Measurements from ENCODE around the gene RAB11FIP4. TPM values are rescaled to one million over a fixed set of nuclear protein-coding genes. Genes with fewer than 3 reads are reported as not detected.

RAB11FIP4 gene
- total and polyA plus RNA-seq, 2 of the 13 experiments (the other 11 are each of a cell fraction or from before 2014, with no cell fraction given) = 28.0 to 89.3 TPM

- TF ChIP-seq SOX13 (IDR thresholded peaks at IDR 0.05) (no peak), SOX13 (CRISPR knock-in tag; conservative IDR thresholded peaks at IDR 0.05 in 1 of 2, IDR thresholded peaks at IDR 0.05 in 1 of 2) (peak in 1 of 2 experiments; percentile 70; a peak in 2 of 4 replicates), FOXA1 (IDR thresholded peaks at IDR 0.05) (no peak), FOXA1 (CRISPR knock-in tag; IDR thresholded peaks at IDR 0.05) (peak; percentile 59), ZNF484 (CRISPR knock-in tag; IDR thresholded peaks at IDR 0.05; ENCODE audit: borderline replicate concordance, low read depth) (no peak), ZSCAN30 (CRISPR knock-in tag; IDR thresholded peaks at IDR 0.05) (no peak), CHD4 (IDR thresholded peaks at IDR 0.05; ENCODE audit: borderline replicate concordance, low read length) (no peak), MXD3 (CRISPR knock-in tag; IDR thresholded peaks at IDR 0.05) (no peak), CHD2 (IDR thresholded peaks at IDR 0.05; ENCODE audit: low read depth, low read length) (no peak), TFAP4 (IDR thresholded peaks at IDR 0.05; ENCODE audit: borderline replicate concordance, low read depth) (peak; percentile 77; the same call in 1 of the 2 replicates), PTBP1 (IDR thresholded peaks at IDR 0.05; ENCODE audit: low read depth, low read length, poor library complexity, severe bottlenecking) (no peak), ZNF512 (CRISPR knock-in tag; IDR thresholded peaks at IDR 0.05) (no peak), TIGD3 (CRISPR knock-in tag; IDR thresholded peaks at IDR 0.05; ENCODE audit: borderline replicate concordance) (no peak), RFXAP (CRISPR knock-in tag; IDR thresholded peaks at IDR 0.05; ENCODE audit: borderline replicate concordance) (no peak), KAT2B (IDR thresholded peaks at IDR 0.05; ENCODE audit: borderline replicate concordance, low read depth, low read length) (no peak), ZNF274 (CRISPR knock-in tag; IDR thresholded peaks at IDR 0.05) (no peak), ZNF335 (CRISPR knock-in tag; IDR thresholded peaks at IDR 0.05) (no peak), ZFYVE20 (CRISPR knock-in tag; IDR thresholded peaks at IDR 0.05; ENCODE audit: borderline replicate concordance, low read depth) (no peak)
- TF ChIP-seq, protein P1, sequence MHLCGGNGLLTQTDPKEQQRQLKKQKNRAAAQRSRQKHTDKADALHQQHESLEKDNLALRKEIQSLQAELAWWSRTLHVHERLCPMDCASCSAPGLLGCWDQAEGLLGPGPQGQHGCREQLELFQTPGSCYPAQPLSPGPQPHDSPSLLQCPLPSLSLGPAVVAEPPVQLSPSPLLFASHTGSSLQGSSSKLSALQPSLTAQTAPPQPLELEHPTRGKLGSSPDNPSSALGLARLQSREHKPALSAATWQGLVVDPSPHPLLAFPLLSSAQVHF (CRISPR knock-in tag; IDR thresholded peaks at IDR 0.05) = no peak
- TF ChIP-seq, protein P2, sequence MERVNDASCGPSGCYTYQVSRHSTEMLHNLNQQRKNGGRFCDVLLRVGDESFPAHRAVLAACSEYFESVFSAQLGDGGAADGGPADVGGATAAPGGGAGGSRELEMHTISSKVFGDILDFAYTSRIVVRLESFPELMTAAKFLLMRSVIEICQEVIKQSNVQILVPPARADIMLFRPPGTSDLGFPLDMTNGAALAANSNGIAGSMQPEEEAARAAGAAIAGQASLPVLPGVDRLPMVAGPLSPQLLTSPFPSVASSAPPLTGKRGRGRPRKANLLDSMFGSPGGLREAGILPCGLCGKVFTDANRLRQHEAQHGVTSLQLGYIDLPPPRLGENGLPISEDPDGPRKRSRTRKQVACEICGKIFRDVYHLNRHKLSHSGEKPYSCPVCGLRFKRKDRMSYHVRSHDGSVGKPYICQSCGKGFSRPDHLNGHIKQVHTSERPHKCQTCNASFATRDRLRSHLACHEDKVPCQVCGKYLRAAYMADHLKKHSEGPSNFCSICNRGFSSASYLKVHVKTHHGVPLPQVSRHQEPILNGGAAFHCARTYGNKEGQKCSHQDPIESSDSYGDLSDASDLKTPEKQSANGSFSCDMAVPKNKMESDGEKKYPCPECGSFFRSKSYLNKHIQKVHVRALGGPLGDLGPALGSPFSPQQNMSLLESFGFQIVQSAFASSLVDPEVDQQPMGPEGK (CRISPR knock-in tag; IDR thresholded peaks at IDR 0.05) = 0 out of 2 replicates have a peak, but pooled peaks have one; percentile 14
- TF ChIP-seq, protein P3, sequence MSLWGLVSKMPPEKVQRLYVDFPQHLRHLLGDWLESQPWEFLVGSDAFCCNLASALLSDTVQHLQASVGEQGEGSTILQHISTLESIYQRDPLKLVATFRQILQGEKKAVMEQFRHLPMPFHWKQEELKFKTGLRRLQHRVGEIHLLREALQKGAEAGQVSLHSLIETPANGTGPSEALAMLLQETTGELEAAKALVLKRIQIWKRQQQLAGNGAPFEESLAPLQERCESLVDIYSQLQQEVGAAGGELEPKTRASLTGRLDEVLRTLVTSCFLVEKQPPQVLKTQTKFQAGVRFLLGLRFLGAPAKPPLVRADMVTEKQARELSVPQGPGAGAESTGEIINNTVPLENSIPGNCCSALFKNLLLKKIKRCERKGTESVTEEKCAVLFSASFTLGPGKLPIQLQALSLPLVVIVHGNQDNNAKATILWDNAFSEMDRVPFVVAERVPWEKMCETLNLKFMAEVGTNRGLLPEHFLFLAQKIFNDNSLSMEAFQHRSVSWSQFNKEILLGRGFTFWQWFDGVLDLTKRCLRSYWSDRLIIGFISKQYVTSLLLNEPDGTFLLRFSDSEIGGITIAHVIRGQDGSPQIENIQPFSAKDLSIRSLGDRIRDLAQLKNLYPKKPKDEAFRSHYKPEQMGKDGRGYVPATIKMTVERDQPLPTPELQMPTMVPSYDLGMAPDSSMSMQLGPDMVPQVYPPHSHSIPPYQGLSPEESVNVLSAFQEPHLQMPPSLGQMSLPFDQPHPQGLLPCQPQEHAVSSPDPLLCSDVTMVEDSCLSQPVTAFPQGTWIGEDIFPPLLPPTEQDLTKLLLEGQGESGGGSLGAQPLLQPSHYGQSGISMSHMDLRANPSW (CRISPR knock-in tag; IDR thresholded peaks at IDR 0.05; ENCODE audit: borderline replicate concordance) = no peak
Measured at GRCh38 chr17:31416503-31416923, 25.0 kb downstream of the RAB11FIP4 start (continued).

Data from HepG2 (cell line).